ENCODE results near the gene NCOA7. TPM values are rescaled to one million over a fixed set of nuclear protein-coding genes. Genes with fewer than 3 reads are reported as not detected.

NCOA7 gene
- total and polyA plus RNA-seq, 7 experiments from 2014 or later: 12.8 to 55.6 (median 31.9) TPM

DNA sequence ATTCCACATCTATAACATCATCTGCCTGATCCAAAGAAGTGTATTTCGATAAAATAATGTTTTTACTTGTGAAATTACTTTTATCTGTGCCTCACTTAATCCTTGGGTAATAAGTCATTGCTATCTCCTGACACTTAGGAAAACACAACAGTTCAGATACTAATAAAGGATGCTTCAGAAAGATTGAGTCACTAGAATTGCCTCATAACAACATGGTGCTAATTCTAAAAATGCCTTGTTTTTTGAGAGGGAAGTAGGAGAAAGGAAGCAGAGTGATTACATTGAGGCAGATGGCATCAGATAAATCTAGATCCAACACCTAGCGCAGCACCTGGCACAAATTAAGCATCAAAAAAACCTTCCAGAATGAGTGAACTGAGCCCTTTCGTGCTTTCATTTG is 69.0 kb downstream of the NCOA7 start:
- H3K36me3 Mint-ChIP-seq: peaks cover 0 to 26% (median 10%) of the 10 kb centered on the region in 5 donors
- no peaks in the 10 kb centered on the region for H3K9me3 Mint-ChIP-seq
- no peak for ATAC-seq
- H3K27ac Mint-ChIP-seq: no peak overlapping the region
- Histone ChIP-seq H3K9me3 (ENCODE audit: control insufficient read depth in 2 of 3, low read length in 3 of 3) (no peaks in the 10 kb centered on the region), H3K27me3 (ENCODE audit: control insufficient read depth in 2 of 2, insufficient read depth in 2 of 2, low read length in 2 of 2) (no peaks in the 10 kb centered on the region), H3K4me1 (ENCODE audit: control insufficient read depth in 2 of 2, insufficient read depth in 2 of 2, low read length in 2 of 2) (no peaks in the 10 kb centered on the region), H3K27ac (ENCODE audit: low read depth, low read length) (no peak overlapping the region), H3K4me3 (ENCODE audit: low read length) (no peak overlapping the region), H3K36me3 (ENCODE audit: control insufficient read depth in 2 of 3, insufficient read depth in 3 of 3, low read length in 3 of 3) (peaks cover 0 to 3% (median 0%) of the 10 kb centered on the region in 3 experiments)
- POLR2A ChIA-PET: no interaction called here
- no peaks in the 10 kb centered on the region for H3K27me3 Mint-ChIP-seq
- H3K4me3 Mint-ChIP-seq: no peak overlapping the region
- intact Hi-C loops (cut with micrococcal nuclease): loop anchor here in 1 of 2 donors (1.0 kb wide), 1 partner anchor 9 kb away; no protein-coding TSS in a partner anchor
- DNase-seq: no peak
- peaks cover 0 to 7% (median 3%) of the 10 kb centered on the region in 7 donors for H3K4me1 Mint-ChIP-seq
- CTCF ChIA-PET: interaction anchor here (1.0 kb wide), 1 partner anchor 16 kb away, joined by 3 read pairs; no protein-coding TSS in a partner anchor

DNA sequence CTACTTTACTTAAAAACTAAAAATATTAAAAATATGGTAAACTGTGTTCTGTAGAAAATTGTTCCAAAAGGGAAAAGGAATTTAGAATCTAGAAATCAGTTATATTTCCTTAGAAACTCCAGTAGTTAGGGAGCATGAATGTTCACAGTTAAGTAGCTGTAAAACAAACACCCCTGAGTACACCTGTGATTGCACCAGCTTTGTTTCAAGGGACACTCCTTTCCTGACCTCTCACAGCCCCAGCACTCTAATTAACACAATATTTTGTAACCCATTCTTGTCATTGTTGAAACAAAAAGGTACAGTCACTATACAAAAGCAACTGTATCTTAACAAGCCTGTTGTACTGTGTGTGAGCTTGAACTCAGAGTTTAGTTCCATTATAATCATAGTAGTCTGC is 72.3 kb downstream of the NCOA7 start:
- CTCF ChIA-PET: interaction anchor here (0.8 kb wide), 1 partner anchor 72 kb away, joined by 3 read pairs; the partner anchor contains the start of gene NCOA7
- Mint-ChIP-seq H3K27ac (no peak overlapping the region), H3K4me1 (peaks cover 0 to 9% (median 3%) of the 10 kb centered on the region in 7 donors), H3K27me3 (no peaks in the 10 kb centered on the region), H3K9me3 (no peaks in the 10 kb centered on the region), H3K4me3 (no peak overlapping the region), H3K36me3 (peaks cover 0 to 12% (median 5%) of the 10 kb centered on the region in 5 donors)
- ATAC-seq: no peak
- POLR2A ChIA-PET: interaction anchor here (1.5 kb wide), 1 partner anchor 73 kb away, joined by 3 read pairs; no protein-coding TSS in a partner anchor
- Histone ChIP-seq H3K27ac (ENCODE audit: low read depth, low read length) (no peak overlapping the region), H3K4me3 (ENCODE audit: low read length) (no peak overlapping the region), H3K4me1 (ENCODE audit: control insufficient read depth in 2 of 2, insufficient read depth in 2 of 2, low read length in 2 of 2) (no peaks in the 10 kb centered on the region), H3K27me3 (ENCODE audit: control insufficient read depth in 2 of 2, insufficient read depth in 2 of 2, low read length in 2 of 2) (no peaks in the 10 kb centered on the region), H3K36me3 (ENCODE audit: control insufficient read depth in 2 of 3, insufficient read depth in 3 of 3, low read length in 3 of 3) (no peaks in the 10 kb centered on the region), H3K9me3 (ENCODE audit: control insufficient read depth in 2 of 3, low read length in 3 of 3) (no peaks in the 10 kb centered on the region)
- intact Hi-C loops (cut with micrococcal nuclease): no loop called here
- no peak for DNase-seq

DNA sequence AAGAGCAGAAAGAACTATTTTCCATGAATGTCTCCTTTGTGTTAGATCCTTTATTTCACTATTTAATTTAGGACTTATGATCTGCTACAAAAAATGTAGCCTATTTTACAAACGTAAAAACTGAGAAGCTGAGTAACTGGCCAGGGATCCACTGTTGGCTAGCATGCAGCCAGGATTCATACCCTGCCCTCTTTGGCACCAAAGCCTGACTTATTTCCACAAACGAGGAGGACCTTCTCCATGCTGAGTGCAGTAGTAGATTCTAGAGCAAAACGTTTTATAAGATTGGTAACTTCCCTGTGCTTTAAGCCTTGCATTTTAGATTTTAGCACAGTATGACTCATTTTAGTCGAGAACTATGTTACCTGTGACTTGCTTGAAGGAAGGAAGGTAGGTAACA is 74.3 kb downstream of the NCOA7 start:
- Histone ChIP-seq H3K27me3 (ENCODE audit: control insufficient read depth in 2 of 2, insufficient read depth in 2 of 2, low read length in 2 of 2) (no peaks in the 10 kb centered on the region), H3K9me3 (ENCODE audit: control insufficient read depth in 2 of 3, low read length in 3 of 3) (no peaks in the 10 kb centered on the region), H3K27ac (ENCODE audit: low read depth, low read length) (no peak overlapping the region), H3K4me1 (ENCODE audit: control insufficient read depth in 2 of 2, insufficient read depth in 2 of 2, low read length in 2 of 2) (no peaks in the 10 kb centered on the region), H3K36me3 (ENCODE audit: control insufficient read depth in 2 of 3, insufficient read depth in 3 of 3, low read length in 3 of 3) (no peaks in the 10 kb centered on the region), H3K4me3 (ENCODE audit: low read length) (no peak overlapping the region)
- ChIA-PET CTCF (no interaction called here), POLR2A (interaction anchor here (1.6 kb wide), 1 partner anchor 75 kb away, joined by 5 read pairs; the partner anchor contains the start of gene NCOA7)
- peaks cover 0 to 2% (median 0%) of the 10 kb centered on the region in 7 donors for H3K4me1 Mint-ChIP-seq
- DNase-seq (no peak), ATAC-seq (no peak)
- H3K9me3 Mint-ChIP-seq: no peaks in the 10 kb centered on the region
- no peak overlapping the region for H3K4me3 Mint-ChIP-seq
- H3K36me3 Mint-ChIP-seq: peaks cover 0 to 6% (median 5%) of the 10 kb centered on the region in 5 donors
- H3K27me3 Mint-ChIP-seq: no peaks in the 10 kb centered on the region
- H3K27ac Mint-ChIP-seq: no peak overlapping the region
- intact Hi-C loops (cut with micrococcal nuclease): loop anchor here in 1 of 2 donors (5.0 kb wide), 1 partner anchor 38 kb away; no protein-coding TSS in a partner anchor

DNA sequence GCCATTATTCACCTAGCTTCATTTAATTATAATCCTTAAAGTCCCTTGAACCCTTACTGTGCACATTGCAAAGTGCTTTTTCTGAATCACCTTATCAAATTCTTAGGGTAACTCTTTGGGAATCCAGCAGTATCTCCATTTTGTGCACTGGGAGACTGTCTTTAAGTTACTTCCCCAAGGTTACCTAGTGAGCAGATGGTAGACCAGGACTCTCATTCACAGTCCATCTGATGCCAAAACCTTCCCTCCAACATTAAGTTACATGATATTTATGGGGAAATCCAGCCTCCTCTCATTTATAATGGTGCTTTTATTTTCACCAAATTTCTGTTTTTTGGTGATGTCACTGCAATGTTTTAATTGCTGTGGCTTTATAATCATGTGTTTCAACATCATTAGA is 75.7 kb downstream of the NCOA7 start:
- POLR2A ChIA-PET: interaction anchor here (1.6 kb wide), 1 partner anchor 76 kb away, joined by 5 read pairs; the partner anchor contains the start of gene NCOA7
- H3K4me3 Mint-ChIP-seq: no peak overlapping the region
- no peak overlapping the region for H3K27ac ChIP-seq (ENCODE audit: low read depth, low read length)

DNA sequence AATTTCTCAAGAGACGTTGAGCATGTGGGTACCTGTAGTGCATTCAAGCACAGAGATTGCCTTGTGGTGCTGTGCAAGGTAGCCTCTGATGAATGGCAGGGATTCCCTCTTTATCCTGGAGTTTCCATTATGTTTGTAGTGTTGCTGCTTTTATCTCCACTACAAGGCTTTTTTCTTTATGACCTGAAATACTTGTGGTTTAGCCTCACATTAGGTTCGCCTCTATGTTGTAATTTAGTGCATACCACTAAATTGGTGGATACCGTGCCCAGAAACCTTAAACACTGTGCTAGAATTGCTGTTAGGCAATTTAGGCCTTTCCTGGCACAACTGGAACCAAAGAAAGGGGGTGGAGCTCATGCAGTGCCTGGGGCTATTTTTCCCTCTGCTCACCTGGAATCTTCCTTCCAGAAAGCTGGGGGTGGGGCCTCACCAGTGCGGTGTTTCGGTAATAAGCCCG is 76.8 kb downstream of the NCOA7 start:
- Mint-ChIP-seq H3K9me3 (no peaks in the 10 kb centered on the region), H3K4me3 (no peak overlapping the region), H3K36me3 (peaks cover 0 to 13% (median 7%) of the 10 kb centered on the region in 5 donors), H3K27ac (no peak overlapping the region), H3K27me3 (no peaks in the 10 kb centered on the region), H3K4me1 (peaks cover 0 to 9% (median 0%) of the 10 kb centered on the region in 7 donors)
- no peak overlapping the region for H3K27ac ChIP-seq (ENCODE audit: low read depth, low read length)
- ChIA-PET POLR2A (no interaction called here), CTCF (no interaction called here)
- H3K9me3 ChIP-seq (ENCODE audit: control insufficient read depth in 2 of 3, low read length in 3 of 3): no peaks in the 10 kb centered on the region
- DNase-seq: no peak
- peaks cover 0 to 6% (median 0%) of the 10 kb centered on the region in 3 experiments for H3K36me3 ChIP-seq (ENCODE audit: control insufficient read depth in 2 of 3, insufficient read depth in 3 of 3, low read length in 3 of 3)
- no peak for ATAC-seq
- intact Hi-C loops (cut with micrococcal nuclease): loop anchor here in 1 of 2 donors (5.0 kb wide), 1 partner anchor 40 kb away; no protein-coding TSS in a partner anchor
- H3K4me3 ChIP-seq (ENCODE audit: low read length): no peak overlapping the region
- no peaks in the 10 kb centered on the region for H3K4me1 ChIP-seq (ENCODE audit: control insufficient read depth in 2 of 2, insufficient read depth in 2 of 2, low read length in 2 of 2)
- no peaks in the 10 kb centered on the region for H3K27me3 ChIP-seq (ENCODE audit: control insufficient read depth in 2 of 2, insufficient read depth in 2 of 2, low read length in 2 of 2)

More for the DNA sequence above, 75.7 kb downstream of the NCOA7 start:
- ATAC-seq: no peak
- no peak for DNase-seq
- intact Hi-C loops (cut with micrococcal nuclease): loop anchor here in 1 of 2 donors (5.0 kb wide), 1 partner anchor 39 kb away; no protein-coding TSS in a partner anchor
- H3K9me3 Mint-ChIP-seq: no peaks in the 10 kb centered on the region
- no peak overlapping the region for H3K27ac Mint-ChIP-seq
- H3K27me3 ChIP-seq (ENCODE audit: control insufficient read depth in 2 of 2, insufficient read depth in 2 of 2, low read length in 2 of 2): no peaks in the 10 kb centered on the region
- no peaks in the 10 kb centered on the region for H3K27me3 Mint-ChIP-seq
- H3K36me3 Mint-ChIP-seq: peaks cover 0 to 11% (median 6%) of the 10 kb centered on the region in 5 donors
- no peak overlapping the region for H3K4me3 ChIP-seq (ENCODE audit: low read length)
- CTCF ChIA-PET: no interaction called here
- peaks cover 0 to 6% (median 0%) of the 10 kb centered on the region in 3 experiments for H3K36me3 ChIP-seq (ENCODE audit: control insufficient read depth in 2 of 3, insufficient read depth in 3 of 3, low read length in 3 of 3)
- H3K4me1 Mint-ChIP-seq: peaks cover 0 to 9% (median 0%) of the 10 kb centered on the region in 7 donors
- no peaks in the 10 kb centered on the region for H3K4me1 ChIP-seq (ENCODE audit: control insufficient read depth in 2 of 2, insufficient read depth in 2 of 2, low read length in 2 of 2)
- H3K9me3 ChIP-seq (ENCODE audit: control insufficient read depth in 2 of 3, low read length in 3 of 3): no peaks in the 10 kb centered on the region

DNA sequence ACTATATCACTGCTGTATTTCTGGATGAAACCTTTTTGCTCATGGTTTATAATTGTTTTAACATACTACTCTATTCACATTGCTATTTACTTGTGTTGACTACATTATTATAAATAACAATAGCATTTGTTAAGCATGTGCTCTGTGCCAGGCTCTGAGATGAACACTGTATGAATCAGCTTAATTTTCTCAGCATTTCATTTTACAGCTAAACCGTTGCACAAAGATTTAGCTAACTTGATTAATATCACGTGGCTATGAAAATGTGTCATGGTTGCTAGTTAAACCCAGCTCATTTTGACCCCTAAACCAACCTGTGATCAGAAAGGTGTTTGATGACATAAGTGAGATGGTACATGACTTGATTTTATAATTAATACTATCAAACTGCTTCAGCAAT is 77.5 kb downstream of the NCOA7 start:
- intact Hi-C loops (cut with micrococcal nuclease): loop anchor here (1.0 to 5.0 kb wide), 2 partner anchors 9 to 41 kb away; no protein-coding TSS in a partner anchor
- Histone ChIP-seq H3K27me3 (ENCODE audit: control insufficient read depth in 2 of 2, insufficient read depth in 2 of 2, low read length in 2 of 2) (no peaks in the 10 kb centered on the region), H3K27ac (ENCODE audit: low read depth, low read length) (no peak overlapping the region), H3K36me3 (ENCODE audit: control insufficient read depth in 2 of 3, insufficient read depth in 3 of 3, low read length in 3 of 3) (peaks cover 0 to 6% (median 0%) of the 10 kb centered on the region in 3 experiments), H3K4me3 (ENCODE audit: low read length) (no peak overlapping the region), H3K9me3 (ENCODE audit: control insufficient read depth in 2 of 3, low read length in 3 of 3) (no peaks in the 10 kb centered on the region), H3K4me1 (ENCODE audit: control insufficient read depth in 2 of 2, insufficient read depth in 2 of 2, low read length in 2 of 2) (no peaks in the 10 kb centered on the region)
- ChIA-PET POLR2A (no interaction called here), CTCF (no interaction called here)
- H3K9me3 Mint-ChIP-seq: no peaks in the 10 kb centered on the region
- H3K4me3 Mint-ChIP-seq: no peak overlapping the region
- peaks cover 0 to 13% (median 7%) of the 10 kb centered on the region in 5 donors for H3K36me3 Mint-ChIP-seq
- no peak overlapping the region for H3K27ac Mint-ChIP-seq
- peaks cover 0 to 9% (median 0%) of the 10 kb centered on the region in 7 donors for H3K4me1 Mint-ChIP-seq
- DNase-seq (no peak), ATAC-seq (no peak)
- no peaks in the 10 kb centered on the region for H3K27me3 Mint-ChIP-seq
